Measurements from ENCODE around the gene ATP6V1G2. TPM values are rescaled to one million over a fixed set of nuclear protein-coding genes. Genes with fewer than 3 reads are reported as not detected.
A peak's percentile ranks its signal among the peaks of the same experiment; 100 is the strongest.

Gene ATP6V1G2
- total and polyA plus RNA-seq, 2 of the 8 experiments (the other 6 are each of a cell fraction or from before 2014, with no cell fraction given), result 3.0 to 5.7 TPM

GRCh38 chr6:31530659-31531058 lies 15.7 kb downstream of the ATP6V1G2 start:
- H3K18ac ChIP-seq (ENCODE audit: extremely low read depth, low read length), result no peak overlapping the region
- no peak overlapping the region for H3K56ac ChIP-seq (replicated peaks; ENCODE audit: insufficient read length, low read depth, low read length)
- H3K27me3 ChIP-seq (replicated peaks in 1 of 4; ENCODE audit: control insufficient read depth in 3 of 4, extremely low read depth in 1 of 4, insufficient read depth in 3 of 4, low read length in 3 of 4), result no peaks in the 10 kb centered on the region
- no peak overlapping the region for H2AK5ac ChIP-seq (ENCODE audit: low read depth, low read length)
- POLR2A ChIA-PET (ENCODE audit: partially characterized antibody), result interaction anchor here (0.9 to 18.4 kb wide), 12 partner anchors 8 to 117 kb away, joined by 3 to 428 read pairs (median 5); partner anchors contain the start of genes ATP6V1G2, DDX39B and NFKBIL1
- no peak overlapping the region for H4K8ac ChIP-seq (ENCODE audit: extremely low read depth, insufficient read depth, low read length)
- no peak overlapping the region for H3K4me2 ChIP-seq (ENCODE audit: insufficient read depth in 1 of 2, low read depth in 2 of 2, low read length in 2 of 2)
- DNase-seq (ENCODE audit: low read depth in 1 of 2, low spot score in 2 of 2) (no peak), FAIRE-seq (no peak)
- no peak overlapping the region for H3K27ac ChIP-seq (ENCODE audit: low read depth, low read length)
- H4K91ac ChIP-seq (replicated peaks; ENCODE audit: insufficient read length, low read length), result no peak overlapping the region
- H3K23me2 ChIP-seq (ENCODE audit: low read depth, low read length), result no peaks in the 10 kb centered on the region
- H3K4me3 ChIP-seq (ENCODE audit: extremely low read depth in 1 of 4, insufficient read depth in 2 of 4, low read depth in 3 of 4, low read length in 4 of 4), result no peak overlapping the region
- H3K4me1 ChIP-seq (replicated peaks in 1 of 4; ENCODE audit: control insufficient read depth in 3 of 4, insufficient read depth in 4 of 4, low read length in 3 of 4), result peaks cover 1 to 5% (median 4%) of the 10 kb centered on the region in 4 experiments; a peak in 4 of 7 replicates
- peaks cover 10% of the 10 kb centered on the region; the same call in 1 of the 2 replicates for H3K79me1 ChIP-seq (ENCODE audit: low read depth, low read length)
- H3K79me2 ChIP-seq (ENCODE audit: control insufficient read depth in 1 of 2, insufficient read depth in 2 of 2, low read length in 2 of 2), result peaks cover 0 to 14% of the 10 kb centered on the region in 2 experiments; a peak in 2 of 4 replicates
- peaks cover 49 to 65% (median 56%) of the 10 kb centered on the region in 4 experiments for H3K36me3 ChIP-seq (ENCODE audit: control insufficient read depth in 2 of 4, insufficient read depth in 4 of 4, low read length in 3 of 4)
- no peaks in the 10 kb centered on the region for H3K9me3 ChIP-seq (ENCODE audit: insufficient read depth in 2 of 2, low read depth in 1 of 2, low read length in 1 of 2)
- H4K5ac ChIP-seq (ENCODE audit: insufficient read length, low read depth, low read length), result no peak overlapping the region
- H3K4ac ChIP-seq (replicated peaks; ENCODE audit: insufficient read length, low read depth, low read length), result no peak overlapping the region
- peaks cover 26 to 40% of the 10 kb centered on the region in 2 experiments for H4K20me1 ChIP-seq (replicated peaks in 1 of 2; ENCODE audit: control insufficient read depth in 1 of 2, insufficient read depth in 2 of 2, low read length in 2 of 2)
- H2BK5ac ChIP-seq (ENCODE audit: low read depth, low read length), result no peak overlapping the region
- H3K23ac ChIP-seq (ENCODE audit: insufficient read length), result no peak overlapping the region
- no peak overlapping the region for H3K9ac ChIP-seq (replicated peaks in 1 of 4; ENCODE audit: extremely low read depth in 1 of 4, low read depth in 3 of 4, low read length in 3 of 4)
- H2AFZ ChIP-seq (ENCODE audit: low read length), result no peak overlapping the region
- H2BK15ac ChIP-seq (ENCODE audit: low read length), result no peak overlapping the region
- H3K14ac ChIP-seq (ENCODE audit: insufficient read length), result no peak overlapping the region
- CTCF ChIA-PET (ENCODE audit: partially characterized antibody), result interaction anchor here (0.6 to 1.8 kb wide), 3 partner anchors 9 to 38 kb away, joined by 3 to 4 read pairs (median 3); no protein-coding TSS in a partner anchor
- WGBS, 2 experiments (ENCODE audit: extremely low coverage in 1 of 2, insufficient coverage in 1 of 2, insufficient read length in 1 of 2, insufficient replicate concordance in 2 of 2, low coverage in 1 of 2, low lambda C conversion rate in 2 of 2, missing lambda C conversion rate in 1 of 2), result 93% methylated on average over 5 of the region's 6 CpGs; no CpG with 5 or more reads in 1 of the 2 experiments
- no peak overlapping the region for H2BK120ac ChIP-seq (replicated peaks; ENCODE audit: low read depth, low read length)
- no peak overlapping the region for H2BK20ac ChIP-seq (ENCODE audit: low read length)
- no peak overlapping the region for H2BK12ac ChIP-seq (ENCODE audit: low read depth, low read length)
- TF ChIP-seq FOSL1 (IDR thresholded peaks at IDR 0.05; ENCODE audit: insufficient read depth, low read depth, low read length) (no peak), POLR2A (IDR thresholded peaks at IDR 0.05; ENCODE audit: control extremely low read depth in 1 of 2, low read depth in 2 of 2, low read length in 2 of 2) (peak; percentile 37 to 46; a peak in 1 of 3 replicates), TCF12 (IDR thresholded peaks at IDR 0.05; ENCODE audit: low read depth, low read length) (no peak), BCL11A (IDR thresholded peaks at IDR 0.05; ENCODE audit: low read depth in 2 of 2, low read length in 2 of 2) (no peak), CBX5 (IDR thresholded peaks at IDR 0.05; ENCODE audit: low read depth, low read length) (no peak), POLR2AphosphoS5 (IDR thresholded peaks at IDR 0.05; ENCODE audit: low read depth, low read length) (peak; percentile 25), SP4 (IDR thresholded peaks at IDR 0.05; ENCODE audit: low read length) (no peak), CEBPB (IDR thresholded peaks at IDR 0.05; ENCODE audit: low read depth, low read length) (no peak), RNF2 (IDR thresholded peaks at IDR 0.05; ENCODE audit: borderline replicate concordance, low read depth, low read length, missing control alignments, poor library complexity, severe bottlenecking) (no peak), SAP30 (IDR thresholded peaks at IDR 0.05; ENCODE audit: insufficient read depth, insufficient replicate concordance, low read length) (no peak), KDM5A (IDR thresholded peaks at IDR 0.05; ENCODE audit: low read length) (no peak), TEAD4 (IDR thresholded peaks at IDR 0.05; ENCODE audit: low read depth, low read length) (no peak), JUN (IDR thresholded peaks at IDR 0.05; ENCODE audit: low read depth, low read length) (no peak)

Data from H1 (cell line).